ENCODE results near the gene SCLY. TPM values are rescaled to one million over a fixed set of nuclear protein-coding genes. Genes with fewer than 3 reads are reported as not detected.
"Not testable (repeated sequence)": the region's sequence is repeated elsewhere in the genome, so short reads cannot be mapped to it uniquely, and the experiment has no call there.

SCLY gene
- total and polyA plus RNA-seq, 2 experiments from 2014 or later: 16.6 to 25.2 TPM

- no peak for TF ChIP-seq CTCF (IDR thresholded peaks at IDR 0.05; ENCODE audit: low read depth, low read length)
- Histone ChIP-seq H3K4me3 (no peak overlapping the region), H3K36me3 (no peaks in the 10 kb centered on the region), H3K27me3 (peaks cover 6% of the 10 kb centered on the region), H3K27ac (no peak overlapping the region), H3K9me3 (ENCODE audit: low read depth) (no peaks in the 10 kb centered on the region), H3K4me1 (ENCODE audit: low read depth) (no peaks in the 10 kb centered on the region)
- no peak for DNase-seq (ENCODE audit: low read depth in 1 of 2, low spot score in 1 of 2)
Measured at GRCh38 chr2:238114851-238115660, 54.3 kb downstream of the SCLY start.

- H3K36me3 ChIP-seq; DNase-seq (ENCODE audit: low read depth in 1 of 2, low spot score in 1 of 2); H3K27me3 ChIP-seq; H3K4me1 ChIP-seq (ENCODE audit: low read depth); H3K9me3 ChIP-seq (ENCODE audit: low read depth); H3K4me3 ChIP-seq; H3K27ac ChIP-seq: not testable (repeated sequence)
Measured at GRCh38 chr2:238115709-238116108, 54.9 kb downstream of the SCLY start.

GRCh38 chr2:238116298-238117198 lies 55.7 kb downstream of the SCLY start:
- H3K27me3 ChIP-seq: peaks cover 6% of the 10 kb centered on the region
- no peak for DNase-seq (ENCODE audit: low read depth in 1 of 2, low spot score in 1 of 2)

GRCh38 chr2:238117199-238118154 lies 56.7 kb downstream of the SCLY start:
- no peak for TF ChIP-seq CTCF (IDR thresholded peaks at IDR 0.05; ENCODE audit: low read depth, low read length)
- no peaks in the 10 kb centered on the region for H3K36me3 ChIP-seq
- peaks cover 6% of the 10 kb centered on the region for H3K27me3 ChIP-seq
- H3K9me3 ChIP-seq (ENCODE audit: low read depth): no peaks in the 10 kb centered on the region
- H3K4me1 ChIP-seq (ENCODE audit: low read depth): no peaks in the 10 kb centered on the region
- no peak overlapping the region for H3K4me3 ChIP-seq
- no peak for DNase-seq (ENCODE audit: low read depth in 1 of 2, low spot score in 1 of 2)
- H3K27ac ChIP-seq: no peak overlapping the region

More at GRCh38 chr2:238116298-238117198, 55.7 kb downstream of the SCLY start:
- Histone ChIP-seq H3K4me1 (ENCODE audit: low read depth) (no peaks in the 10 kb centered on the region), H3K9me3 (ENCODE audit: low read depth) (no peaks in the 10 kb centered on the region), H3K4me3 (no peak overlapping the region), H3K27ac (no peak overlapping the region), H3K36me3 (no peaks in the 10 kb centered on the region)
- no peak for TF ChIP-seq CTCF (IDR thresholded peaks at IDR 0.05; ENCODE audit: low read depth, low read length)

GRCh38 chr2:238119756-238120462 lies 59.1 kb downstream of the SCLY start:
- H3K27me3 ChIP-seq: peaks cover 6% of the 10 kb centered on the region

More at GRCh38 chr2:238119756-238120462, 59.1 kb downstream of the SCLY start:
- Histone ChIP-seq H3K27ac (no peak overlapping the region), H3K36me3 (no peaks in the 10 kb centered on the region), H3K4me1 (ENCODE audit: low read depth) (no peaks in the 10 kb centered on the region), H3K9me3 (ENCODE audit: low read depth) (no peaks in the 10 kb centered on the region), H3K4me3 (no peak overlapping the region)
- no peak for DNase-seq (ENCODE audit: low read depth in 1 of 2, low spot score in 1 of 2)
- no peak for TF ChIP-seq CTCF (IDR thresholded peaks at IDR 0.05; ENCODE audit: low read depth, low read length)
